Osteoblast (primary cell): ENCODE data around the gene CELF4. TPM values are rescaled to one million over a fixed set of nuclear protein-coding genes. Genes with fewer than 3 reads are reported as not detected.

Source experiments
- DNase-seq: peaks from one replicate; pipeline ENCODE4 v3.0.0; 2011; ENCODE audit warnings: low spot score, mixed read lengths; ENCODE audit not compliant: insufficient read length; ENCODE audit errors: missing footprints
- H2AFZ ChIP-seq: 2 replicates; pipeline ENCODE4 v1.6.0; 2011; ENCODE audit warnings: mild to moderate bottlenecking, low read length
- H3K27ac ChIP-seq: 2 replicates; pipeline ENCODE4 v1.5.1; 2011; ENCODE audit warnings: mild to moderate bottlenecking, low read depth, low read length, moderate library complexity
- H3K27me3 ChIP-seq: 2 replicates; pipeline ENCODE4 v1.6.0; 2012; ENCODE audit warnings: mild to moderate bottlenecking, control low read depth, inconsistent platforms, low read length, moderate library complexity; ENCODE audit not compliant: insufficient read depth
- H3K36me3 ChIP-seq: 2 replicates; pipeline ENCODE4 v1.5.1; 2011; ENCODE audit warnings: mild to moderate bottlenecking, low read length, control low read depth, moderate library complexity; ENCODE audit not compliant: insufficient read depth
- H3K4me1 ChIP-seq: 2 replicates; pipeline ENCODE4 v1.5.1; 2011; ENCODE audit warnings: mild to moderate bottlenecking, low read length, control low read depth, moderate library complexity; ENCODE audit not compliant: insufficient read depth
- H3K4me2 ChIP-seq: 2 replicates; pipeline ENCODE4 v1.6.0; 2011; ENCODE audit warnings: mild to moderate bottlenecking, low read length; ENCODE audit not compliant: insufficient read depth
- H3K4me3 ChIP-seq: fragments of 200-600 bp; sonication (generic); 3 replicates; pipeline ENCODE4 v1.5.1; 2012; ENCODE audit warnings: mild to moderate bottlenecking, low read length, inconsistent platforms; ENCODE audit not compliant: insufficient read depth
- H3K79me2 ChIP-seq: 2 replicates; pipeline ENCODE4 v1.6.0; 2012; ENCODE audit warnings: mild to moderate bottlenecking, low read length, control low read depth, inconsistent platforms; ENCODE audit not compliant: insufficient read depth
- H3K9me3 ChIP-seq: 2 replicates; pipeline ENCODE4 v1.5.1; 2011; ENCODE audit warnings: low read depth, low read length, control low read depth
- H4K20me1 ChIP-seq: 2 replicates; pipeline ENCODE4 v1.6.0; 2012; ENCODE audit warnings: mild to moderate bottlenecking, low read length, control low read depth; ENCODE audit not compliant: insufficient read depth
- total RNA-seq: library from RNA; depleted of rRNA; stranded (reverse); fragments of >200 nt; gene quantifications from 2 replicates; pipeline ENCODE4 v1.2.3, GENCODE V29; 2012
- TF ChIP-seq, protein P1 (sequence below): IDR thresholded peaks from 2 replicates; pipeline ENCODE4 v1.5.1; 2011; ENCODE audit warnings: mild to moderate bottlenecking, low read depth, low read length, moderate library complexity; ENCODE audit errors: extremely low read depth

Gene CELF4
- total RNA-seq, 1 donor, result not detected

DNA sequence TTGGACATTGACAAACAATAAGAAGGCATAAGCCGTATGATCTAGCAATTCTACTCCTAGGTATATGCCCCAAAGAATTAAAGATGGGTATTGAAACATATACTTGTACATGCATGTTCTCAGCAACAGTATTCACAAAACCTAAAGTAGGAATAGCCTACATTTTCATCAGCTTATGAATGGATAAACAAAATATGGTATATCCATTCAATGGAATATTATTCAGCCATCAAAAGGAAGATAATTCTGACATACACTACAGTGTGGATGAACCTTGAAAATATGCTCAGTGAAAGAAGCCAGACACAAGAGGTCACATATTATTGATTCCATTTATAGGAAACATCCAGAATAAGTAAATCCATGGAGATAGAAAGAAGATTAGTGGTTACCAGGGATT lies 56.0 kb downstream of the CELF4 start:
- H2AFZ ChIP-seq, result no peak overlapping the region
- no peak overlapping the region for H3K27ac ChIP-seq
- H3K4me2 ChIP-seq, result no peak overlapping the region
- no peaks in the 10 kb centered on the region for H3K79me2 ChIP-seq
- no peaks in the 10 kb centered on the region for H4K20me1 ChIP-seq
- H3K36me3 ChIP-seq, result no peaks in the 10 kb centered on the region
- no peaks in the 10 kb centered on the region for H3K9me3 ChIP-seq
- H3K4me1 ChIP-seq, result no peaks in the 10 kb centered on the region
- no peaks in the 10 kb centered on the region for H3K27me3 ChIP-seq
- DNase-seq, result no peak
- H3K4me3 ChIP-seq, result no peak overlapping the region
- TF ChIP-seq, protein P1, sequence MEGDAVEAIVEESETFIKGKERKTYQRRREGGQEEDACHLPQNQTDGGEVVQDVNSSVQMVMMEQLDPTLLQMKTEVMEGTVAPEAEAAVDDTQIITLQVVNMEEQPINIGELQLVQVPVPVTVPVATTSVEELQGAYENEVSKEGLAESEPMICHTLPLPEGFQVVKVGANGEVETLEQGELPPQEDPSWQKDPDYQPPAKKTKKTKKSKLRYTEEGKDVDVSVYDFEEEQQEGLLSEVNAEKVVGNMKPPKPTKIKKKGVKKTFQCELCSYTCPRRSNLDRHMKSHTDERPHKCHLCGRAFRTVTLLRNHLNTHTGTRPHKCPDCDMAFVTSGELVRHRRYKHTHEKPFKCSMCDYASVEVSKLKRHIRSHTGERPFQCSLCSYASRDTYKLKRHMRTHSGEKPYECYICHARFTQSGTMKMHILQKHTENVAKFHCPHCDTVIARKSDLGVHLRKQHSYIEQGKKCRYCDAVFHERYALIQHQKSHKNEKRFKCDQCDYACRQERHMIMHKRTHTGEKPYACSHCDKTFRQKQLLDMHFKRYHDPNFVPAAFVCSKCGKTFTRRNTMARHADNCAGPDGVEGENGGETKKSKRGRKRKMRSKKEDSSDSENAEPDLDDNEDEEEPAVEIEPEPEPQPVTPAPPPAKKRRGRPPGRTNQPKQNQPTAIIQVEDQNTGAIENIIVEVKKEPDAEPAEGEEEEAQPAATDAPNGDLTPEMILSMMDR, result no peak

GRCh38 chr18:37508207-37508606 lies 57.4 kb downstream of the CELF4 start:
- Histone ChIP-seq H3K4me2 (no peak overlapping the region), H3K27me3 (no peaks in the 10 kb centered on the region), H3K4me3 (no peak overlapping the region), H3K36me3 (no peaks in the 10 kb centered on the region), H3K27ac (no peak overlapping the region), H3K79me2 (no peaks in the 10 kb centered on the region), H3K4me1 (no peaks in the 10 kb centered on the region), H3K9me3 (no peaks in the 10 kb centered on the region), H2AFZ (no peak overlapping the region), H4K20me1 (no peaks in the 10 kb centered on the region)
- TF ChIP-seq, protein P1, result no peak
- no peak for DNase-seq

DNA sequence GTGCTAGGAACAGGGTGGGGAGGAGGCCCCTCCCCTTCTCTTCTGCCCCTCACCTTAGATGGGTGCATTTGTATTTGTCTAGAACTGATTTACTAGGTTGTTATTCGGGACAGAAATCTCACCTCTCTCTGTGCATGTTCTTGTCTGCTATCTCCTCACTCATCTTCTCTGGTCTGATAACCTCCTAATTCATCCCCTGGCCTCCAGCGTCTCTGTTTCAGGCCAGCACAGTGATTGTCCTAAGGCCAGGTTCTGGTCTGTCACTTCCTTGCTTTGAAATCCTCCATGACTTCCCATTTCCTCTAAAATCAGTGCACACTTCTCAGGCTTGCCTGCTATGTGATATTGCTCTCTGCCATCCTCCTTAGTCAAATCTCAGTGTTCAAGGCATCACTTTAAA lies 58.4 kb downstream of the CELF4 start:
- Histone ChIP-seq H3K79me2 (no peaks in the 10 kb centered on the region), H3K27ac (no peak overlapping the region), H3K4me1 (no peaks in the 10 kb centered on the region), H3K9me3 (no peaks in the 10 kb centered on the region), H2AFZ (no peak overlapping the region), H3K4me3 (no peak overlapping the region), H3K36me3 (no peaks in the 10 kb centered on the region), H3K4me2 (no peak overlapping the region), H3K27me3 (peaks cover 5% of the 10 kb centered on the region), H4K20me1 (no peaks in the 10 kb centered on the region)
- DNase-seq, result no peak
- TF ChIP-seq, protein P1, result no peak

DNA sequence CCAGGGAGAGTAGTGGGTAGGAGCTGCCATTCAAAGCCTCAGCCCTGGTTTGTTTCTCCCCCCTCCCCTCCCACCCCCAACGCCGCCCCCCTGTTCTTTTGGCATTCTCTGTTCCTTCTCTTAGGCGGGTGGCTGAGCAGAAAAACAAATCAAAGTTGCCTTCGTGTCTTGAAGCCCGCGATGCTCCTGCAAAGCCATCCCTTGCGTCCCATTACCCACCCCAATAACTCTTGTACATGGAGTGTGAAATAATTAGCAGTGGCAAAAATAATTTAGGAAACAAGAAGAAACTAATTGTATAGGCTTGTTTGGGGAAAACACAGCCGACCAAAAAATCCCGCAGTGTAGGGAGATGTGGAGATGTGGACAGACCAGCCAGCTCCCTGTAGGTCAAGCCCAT lies 59.6 kb downstream of the CELF4 start:
- DNase-seq, result no peak
- Histone ChIP-seq H3K36me3 (no peaks in the 10 kb centered on the region), H2AFZ (no peak overlapping the region)

More for the DNA sequence above, 59.6 kb downstream of the CELF4 start:
- Histone ChIP-seq H3K27me3 (peaks cover 5% of the 10 kb centered on the region), H3K27ac (no peak overlapping the region), H3K9me3 (no peaks in the 10 kb centered on the region), H3K4me1 (no peaks in the 10 kb centered on the region), H3K4me2 (no peak overlapping the region), H3K4me3 (no peak overlapping the region), H4K20me1 (no peaks in the 10 kb centered on the region), H3K79me2 (no peaks in the 10 kb centered on the region)
- TF ChIP-seq, protein P1, result no peak
